Keratinocyte (primary cell): ENCODE data around the gene PKP4. TPM values are rescaled to one million over a fixed set of nuclear protein-coding genes. Genes with fewer than 3 reads are reported as not detected.

Experiments
- DNase-seq: peaks from one replicate; pipeline ENCODE4 v3.0.0-alpha.2; 2011; ENCODE audit warnings: low read depth, missing footprints, low spot score
- FAIRE-seq: peaks from 2 replicates; lab custom pipeline; 2011; peaks lifted over from hg19 to GRCh38; lab: Jason Lieb, UNC
- H2AFZ ChIP-seq: 2 replicates; pipeline ENCODE4 v1.6.0; 2012; ENCODE audit warnings: low read length, control low read depth, inconsistent platforms; ENCODE audit not compliant: control insufficient read depth
- H3K27ac ChIP-seq: 2 replicates; pipeline ENCODE4 v1.5.1; 2011; ENCODE audit warnings: low read length; ENCODE audit not compliant: control insufficient read depth, insufficient read depth
- H3K27me3 ChIP-seq: 3 replicates; pipeline ENCODE4 v1.6.0; 2011; ENCODE audit warnings: low read length; ENCODE audit not compliant: control insufficient read depth, insufficient read depth; ENCODE audit errors: extremely low read depth
- H3K36me3 ChIP-seq, 2 experiments: 2 replicates in 1 of 2; 3 replicates in 1 of 2; pipeline ENCODE4 v1.5.1; 2011; ENCODE audit warnings: low read length in 2 of 2, mild to moderate bottlenecking in 1 of 2; ENCODE audit not compliant: control insufficient read depth in 2 of 2, insufficient read depth in 2 of 2; ENCODE audit errors: extremely low read depth in 1 of 2
- H3K4me1 ChIP-seq: 3 replicates; pipeline ENCODE4 v1.5.1; 2011; ENCODE audit warnings: low read length; ENCODE audit not compliant: control insufficient read depth, insufficient read depth; ENCODE audit errors: extremely low read depth
- H3K4me2 ChIP-seq: 3 replicates; pipeline ENCODE4 v1.6.0; 2011; ENCODE audit warnings: low read depth, low read length; ENCODE audit not compliant: control insufficient read depth, insufficient read depth; ENCODE audit errors: extremely low read depth
- H3K4me3 ChIP-seq, 3 experiments: fragments of 200-600 bp in 1 of 3; sonication (generic) in 1 of 3; 2 replicates in 2 of 3; 3 replicates in 1 of 3; pipeline ENCODE4 v1.5.1; 2011 to 2016; ENCODE audit warnings: low read length in 3 of 3, mild to moderate bottlenecking in 3 of 3, control low read depth in 2 of 3, inconsistent platforms in 1 of 3, low read depth in 1 of 3, mixed read lengths in 1 of 3, mixed run types in 1 of 3, moderate library complexity in 1 of 3; ENCODE audit not compliant: control insufficient read depth in 2 of 3, insufficient read depth in 2 of 3; ENCODE audit errors: extremely low read depth in 1 of 3
- H3K79me2 ChIP-seq: 2 replicates; pipeline ENCODE4 v1.6.0; 2012; ENCODE audit warnings: low read length; ENCODE audit not compliant: control insufficient read depth, insufficient read depth
- H3K9ac ChIP-seq: 3 replicates; pipeline ENCODE4 v1.6.0; 2011; ENCODE audit warnings: low read length; ENCODE audit not compliant: control insufficient read depth, insufficient read depth; ENCODE audit errors: extremely low read depth
- H3K9me1 ChIP-seq: 3 replicates; pipeline ENCODE4 v1.6.0; 2011; ENCODE audit warnings: low read length; ENCODE audit not compliant: control insufficient read depth, insufficient read depth; ENCODE audit errors: extremely low read depth
- H3K9me3 ChIP-seq: 2 replicates; pipeline ENCODE4 v1.5.1; 2012; ENCODE audit warnings: low read depth, low read length; ENCODE audit not compliant: control insufficient read depth
- H4K20me1 ChIP-seq: 3 replicates; pipeline ENCODE4 v1.6.0; 2011; ENCODE audit warnings: low read length; ENCODE audit not compliant: control insufficient read depth, insufficient read depth; ENCODE audit errors: extremely low read depth
- EZH2 ChIP-seq: IDR thresholded peaks from one replicate; pipeline ENCODE4 v1.6.1; 2012; ENCODE audit warnings: inconsistent platforms, mild to moderate bottlenecking, low read length, moderate library complexity
- dilution Hi-C: fragments of 300-500 bp; cut with MboI; formaldehyde crosslinking; loops from one replicate; pipeline ENCODE4 v1.7.0; 2020; ENCODE audit warnings: low sequenced_read_pairs; ENCODE audit not compliant: extremely low pct_ligation_motif_present
- polyA plus RNA-seq, 5 experiments: library from polyadenylated mRNA; depleted of rRNA in 3 of 5; stranded (reverse) in 3 of 5; stranded (forward) in 1 of 5; unstranded in 1 of 5; fragments of >200 nt; gene quantifications; 1 replicate in 1 of 5; 2 replicates in 3 of 5; 3 replicates in 1 of 5; pipeline versions ENCODE4 v1.2.1 to v1.2.3, GENCODE V29; 2011 to 2012; ENCODE audit warnings: missing spikeins in 2 of 5, low read depth in 1 of 5, low replicate concordance in 1 of 5
- TF ChIP-seq, protein P1 (sequence below), 3 experiments: IDR thresholded peaks in 1 of 3; conservative IDR thresholded peaks in 1 of 3; optimal IDR thresholded peaks in 1 of 3; 2 replicates in 2 of 3; 3 replicates in 1 of 3; pipeline versions ENCODE3 to v1.5.1; 2011; ENCODE audit warnings: low read length in 3 of 3, mild to moderate bottlenecking in 3 of 3, moderate library complexity in 2 of 3, control low read depth in 1 of 3, inconsistent platforms in 1 of 3; ENCODE audit not compliant: insufficient read depth in 2 of 3; ENCODE audit errors: extremely low read depth in 1 of 3

The PKP4 gene
- polyA plus RNA-seq, 1 donor (not counting 4 experiments of a cell fraction or from before 2014, with no cell fraction given): 43.8 TPM

DNA sequence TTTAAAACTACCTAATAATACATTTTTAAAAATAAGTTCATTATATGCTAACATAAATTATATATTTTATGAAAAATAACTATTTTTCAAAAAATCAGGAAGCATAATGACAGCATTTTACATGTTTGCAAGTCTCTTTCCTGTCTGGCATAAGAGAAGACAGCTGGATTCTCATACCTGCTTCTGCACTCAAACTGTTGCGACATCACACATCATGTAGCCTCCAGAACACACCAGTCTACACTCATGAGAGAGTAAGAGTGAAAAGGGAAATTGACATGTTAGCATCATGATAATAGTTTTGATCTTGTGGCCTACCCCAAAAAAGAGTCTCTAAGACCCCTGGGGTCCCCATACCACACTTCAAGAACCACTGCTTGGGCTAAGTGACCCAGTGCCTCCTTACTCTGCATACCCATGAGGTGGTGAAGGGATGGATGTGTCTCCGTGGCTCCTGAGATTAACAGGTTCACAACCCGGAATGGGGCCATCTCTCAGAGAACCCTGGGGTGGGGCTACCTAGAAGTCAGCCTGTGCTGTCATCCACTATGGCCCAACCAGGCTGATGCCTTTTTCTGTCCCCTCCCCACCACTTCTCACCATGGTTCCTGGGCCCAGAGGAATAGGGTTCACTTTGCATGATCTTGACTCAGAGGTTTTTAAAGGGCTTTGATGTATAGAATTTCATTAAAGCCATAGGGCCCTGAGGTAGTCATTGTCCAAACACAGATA is 235.8 kb downstream of the PKP4 start:
- no peak for DNase-seq
- H3K9me3 ChIP-seq: no peaks in the 10 kb centered on the region
- H3K36me3 ChIP-seq: no peaks in the 10 kb centered on the region
- FAIRE-seq: no peak
- no peak overlapping the region for H3K4me2 ChIP-seq
- H4K20me1 ChIP-seq: no peaks in the 10 kb centered on the region
- no peak overlapping the region for H3K27ac ChIP-seq
- no peak overlapping the region for H3K4me3 ChIP-seq
- no peak overlapping the region for H2AFZ ChIP-seq
- peaks cover 8% of the 10 kb centered on the region for H3K4me1 ChIP-seq
- TF ChIP-seq, protein P1, sequence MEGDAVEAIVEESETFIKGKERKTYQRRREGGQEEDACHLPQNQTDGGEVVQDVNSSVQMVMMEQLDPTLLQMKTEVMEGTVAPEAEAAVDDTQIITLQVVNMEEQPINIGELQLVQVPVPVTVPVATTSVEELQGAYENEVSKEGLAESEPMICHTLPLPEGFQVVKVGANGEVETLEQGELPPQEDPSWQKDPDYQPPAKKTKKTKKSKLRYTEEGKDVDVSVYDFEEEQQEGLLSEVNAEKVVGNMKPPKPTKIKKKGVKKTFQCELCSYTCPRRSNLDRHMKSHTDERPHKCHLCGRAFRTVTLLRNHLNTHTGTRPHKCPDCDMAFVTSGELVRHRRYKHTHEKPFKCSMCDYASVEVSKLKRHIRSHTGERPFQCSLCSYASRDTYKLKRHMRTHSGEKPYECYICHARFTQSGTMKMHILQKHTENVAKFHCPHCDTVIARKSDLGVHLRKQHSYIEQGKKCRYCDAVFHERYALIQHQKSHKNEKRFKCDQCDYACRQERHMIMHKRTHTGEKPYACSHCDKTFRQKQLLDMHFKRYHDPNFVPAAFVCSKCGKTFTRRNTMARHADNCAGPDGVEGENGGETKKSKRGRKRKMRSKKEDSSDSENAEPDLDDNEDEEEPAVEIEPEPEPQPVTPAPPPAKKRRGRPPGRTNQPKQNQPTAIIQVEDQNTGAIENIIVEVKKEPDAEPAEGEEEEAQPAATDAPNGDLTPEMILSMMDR (optimal IDR thresholded peaks at IDR 0.05 in 1 of 3, IDR thresholded peaks at IDR 0.05 in 1 of 3, conservative IDR thresholded peaks at IDR 0.05 in 1 of 3; ENCODE audit: extremely low read depth in 1 of 3, insufficient read depth in 2 of 3, low read length in 3 of 3): no peak
- no peak for TF ChIP-seq EZH2
- no peaks in the 10 kb centered on the region for H3K9me1 ChIP-seq
- dilution Hi-C loops: no loop called here
- H3K79me2 ChIP-seq: no peaks in the 10 kb centered on the region
- no peak overlapping the region for H3K9ac ChIP-seq
- peaks cover 6% of the 10 kb centered on the region for H3K27me3 ChIP-seq

DNA sequence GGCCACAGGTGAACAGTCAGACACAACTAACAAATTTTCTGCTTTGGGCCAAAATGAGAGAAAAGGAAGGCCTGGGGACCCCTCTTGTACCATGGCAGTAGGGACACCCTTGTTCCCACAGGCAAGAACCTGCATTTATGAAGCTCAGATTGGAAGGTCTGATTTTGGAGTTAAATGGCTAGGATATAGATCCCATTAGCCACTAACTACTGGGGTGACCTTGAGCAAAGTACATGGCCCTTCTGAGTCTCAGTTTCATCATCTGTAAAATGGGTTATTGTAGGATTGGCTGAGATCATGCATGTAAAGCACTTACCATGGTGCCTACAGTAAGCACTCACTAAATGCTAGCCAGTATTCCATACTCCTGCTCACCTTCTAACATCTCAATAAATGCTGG is 236.7 kb downstream of the PKP4 start:
- TF ChIP-seq, protein P1 (optimal IDR thresholded peaks at IDR 0.05 in 1 of 3, IDR thresholded peaks at IDR 0.05 in 1 of 3, conservative IDR thresholded peaks at IDR 0.05 in 1 of 3; ENCODE audit: extremely low read depth in 1 of 3, insufficient read depth in 2 of 3, low read length in 3 of 3): no peak
- no peak for TF ChIP-seq EZH2
- dilution Hi-C loops: no loop called here

More for the DNA sequence above, 236.7 kb downstream of the PKP4 start:
- Histone ChIP-seq H3K27ac (no peak overlapping the region), H2AFZ (no peak overlapping the region), H3K9ac (no peak overlapping the region), H3K4me1 (peaks cover 5% of the 10 kb centered on the region), H3K9me3 (no peaks in the 10 kb centered on the region), H4K20me1 (no peaks in the 10 kb centered on the region), H3K79me2 (no peaks in the 10 kb centered on the region), H3K27me3 (peaks cover 6% of the 10 kb centered on the region), H3K4me2 (no peak overlapping the region), H3K36me3 (no peaks in the 10 kb centered on the region), H3K4me3 (no peak overlapping the region), H3K9me1 (no peaks in the 10 kb centered on the region)
- FAIRE-seq (no peak), DNase-seq (no peak)
